ENCODE data around the gene VCAM1.

GRCh38 chr1:100762461-100762860 is 42.9 kb downstream of the VCAM1 start:
- TF ChIP-seq POLR2AphosphoS5 (IDR thresholded peaks at IDR 0.05; ENCODE audit: low read depth), result no peak
- TF ChIP-seq CTCF (IDR thresholded peaks at IDR 0.05; ENCODE audit: insufficient read depth, low read length), result no peak
- no peak for TF ChIP-seq REST (IDR thresholded peaks at IDR 0.05; ENCODE audit: insufficient replicate concordance, low read depth)

Data from HL-60 (cell line).